Measurements from ENCODE around the gene FGF11.
A peak's percentile ranks its signal among the peaks of the same experiment; 100 is the strongest.
"Not testable (repeated sequence)": the region's sequence is repeated elsewhere in the genome, so short reads cannot be mapped to it uniquely, and the experiment has no call there.

The FGF11 gene

DNA sequence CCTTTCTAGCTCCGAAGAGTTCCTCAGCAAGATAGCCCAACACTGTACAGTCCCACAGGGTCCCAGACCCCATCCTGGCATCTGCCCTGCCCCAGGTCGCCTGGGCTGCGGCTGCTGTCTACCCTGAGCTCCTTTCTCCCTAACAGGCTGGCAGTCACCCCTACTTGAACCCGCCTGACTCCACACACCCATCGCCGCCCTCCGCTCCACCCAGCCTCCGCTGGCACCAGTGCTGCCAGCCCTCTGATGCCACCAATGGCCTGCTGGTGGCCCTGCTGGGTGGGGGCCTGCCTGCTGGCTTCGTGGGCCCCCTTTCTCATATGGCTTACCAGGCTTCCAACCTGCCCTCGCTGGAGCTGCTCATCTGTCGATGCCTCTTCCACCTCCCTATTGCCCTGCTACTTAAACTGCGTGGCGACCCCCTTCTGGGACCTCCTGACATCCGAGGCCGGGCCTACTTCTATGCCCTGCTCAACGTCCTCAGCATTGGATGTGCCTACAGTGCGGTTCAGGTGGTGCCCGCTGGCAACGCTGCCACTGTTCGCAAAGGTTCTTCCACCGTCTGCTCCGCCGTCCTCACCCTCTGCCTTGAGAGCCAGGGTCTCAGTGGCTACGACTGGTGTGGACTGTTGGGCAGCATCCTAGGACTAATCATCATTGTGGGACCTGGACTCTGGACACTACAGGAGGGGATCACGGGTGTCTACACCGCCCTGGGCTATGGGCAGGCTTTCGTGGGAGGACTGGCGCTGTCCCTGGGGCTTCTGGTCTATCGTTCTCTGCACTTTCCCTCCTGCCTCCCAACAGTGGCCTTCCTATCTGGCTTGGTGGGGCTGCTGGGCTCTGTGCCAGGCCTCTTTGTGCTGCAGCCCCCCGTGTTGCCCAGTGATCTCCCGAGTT, 42.8 kb downstream of the FGF11 start:
- not testable (repeated sequence) for DNase-seq

GRCh38 chr17:7482742-7483088, 43.4 kb downstream of the FGF11 start:
- DNase-seq = not testable (repeated sequence)

GRCh38 chr17:7483255-7484066, 44.1 kb downstream of the FGF11 start:
- peak; percentile 43 for DNase-seq

- peak; percentile 43 for DNase-seq
Measured at GRCh38 chr17:7484067-7484918, 45.0 kb downstream of the FGF11 start, which contains the start of gene POLR2A. Gene POLR2A (plus strand): TSS chr17:7484366.

- no peak for DNase-seq
Measured at GRCh38 chr17:7484919-7485377, 45.6 kb downstream of the FGF11 start.

DNA sequence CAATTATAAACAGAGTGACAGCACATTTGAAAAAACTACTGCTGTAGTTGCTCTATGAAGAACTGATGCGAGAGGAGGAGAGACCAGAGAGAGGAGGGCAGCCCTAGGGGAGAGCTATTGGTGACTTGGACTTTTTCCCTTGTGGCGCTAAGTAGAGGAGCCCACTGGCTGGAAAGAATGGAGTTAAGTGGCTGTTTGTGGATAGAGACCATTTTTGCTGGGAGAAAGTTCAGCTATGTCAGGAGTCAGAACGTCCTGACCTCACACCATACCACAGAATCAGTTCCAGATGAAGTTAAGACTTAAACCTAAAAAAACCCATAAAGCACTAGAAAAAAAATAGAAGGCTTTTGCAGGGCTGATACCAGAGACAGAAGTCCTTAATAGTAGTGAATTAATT, 46.9 kb downstream of the FGF11 start:
- no peak for DNase-seq

DNA sequence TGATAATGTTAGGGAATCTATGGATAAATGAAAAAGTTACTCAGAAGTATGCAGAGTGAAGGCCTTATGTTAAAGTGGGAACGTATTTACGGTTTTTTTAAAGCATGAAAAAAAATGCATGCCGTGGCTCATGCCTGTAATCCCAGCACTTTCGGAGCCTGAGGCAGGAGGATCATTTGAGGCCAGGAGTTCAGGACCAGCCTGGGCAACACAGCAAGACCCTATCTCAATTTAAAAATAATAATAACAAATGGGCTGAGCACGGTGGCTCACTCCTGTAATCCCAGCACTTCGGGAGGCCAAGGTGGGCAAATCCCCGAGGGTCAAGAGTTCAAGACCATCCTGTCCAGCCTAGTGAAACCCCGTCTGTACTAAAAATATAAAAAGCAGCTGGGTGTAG, 50.8 kb downstream of the FGF11 start:
- no peak for DNase-seq

DNA sequence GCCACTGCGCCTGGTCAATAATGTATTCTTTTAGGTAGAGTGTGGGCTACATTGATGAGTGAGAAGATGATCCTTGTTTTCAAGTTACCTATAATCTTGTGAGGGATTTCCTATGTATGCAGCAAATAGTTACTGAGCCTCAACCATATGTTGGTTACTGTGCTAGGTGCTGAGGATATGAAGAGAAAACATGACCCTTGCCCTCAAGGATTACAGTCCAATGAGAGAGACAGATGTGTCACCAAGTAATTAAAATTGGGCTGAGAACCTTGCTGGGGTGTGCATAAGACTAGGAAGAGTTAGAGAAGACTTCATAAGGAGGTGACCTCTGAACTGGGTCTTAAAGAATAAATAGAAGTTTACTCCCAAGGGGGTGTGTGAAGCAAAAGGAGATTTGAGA, 52.3 kb downstream of the FGF11 start:
- no peak for DNase-seq

DNA sequence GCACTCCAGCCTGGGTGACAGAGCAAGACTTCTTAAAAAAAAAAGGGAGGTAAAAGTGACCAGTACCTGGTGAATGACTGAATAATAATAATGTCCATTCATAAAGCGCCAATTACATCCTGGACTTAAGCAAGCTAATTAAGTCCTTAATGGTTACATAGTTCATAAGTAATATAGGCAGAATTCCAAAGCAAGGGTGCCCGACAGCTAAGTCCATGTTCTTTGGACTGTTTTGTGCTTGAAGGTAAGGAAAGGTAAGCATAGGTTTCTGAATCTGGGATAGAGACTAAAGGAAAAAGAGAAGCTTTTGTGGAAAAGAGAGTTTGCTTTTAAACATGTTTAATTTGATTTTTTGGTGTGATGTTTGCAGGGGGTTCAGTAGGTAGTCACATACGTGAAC, 54.6 kb downstream of the FGF11 start:
- DNase-seq = no peak
